NOMO-1 treated with dmso at 0.1 percent for 144 hours (cell line): ENCODE data around the gene STH.

ENCODE experiments used
- DNase-seq: peaks from one replicate; lab custom pipeline; 2025; ENCODE audit not compliant: unreplicated experiment; lab: John Stamatoyannopoulos, UW

Gene STH

DNA sequence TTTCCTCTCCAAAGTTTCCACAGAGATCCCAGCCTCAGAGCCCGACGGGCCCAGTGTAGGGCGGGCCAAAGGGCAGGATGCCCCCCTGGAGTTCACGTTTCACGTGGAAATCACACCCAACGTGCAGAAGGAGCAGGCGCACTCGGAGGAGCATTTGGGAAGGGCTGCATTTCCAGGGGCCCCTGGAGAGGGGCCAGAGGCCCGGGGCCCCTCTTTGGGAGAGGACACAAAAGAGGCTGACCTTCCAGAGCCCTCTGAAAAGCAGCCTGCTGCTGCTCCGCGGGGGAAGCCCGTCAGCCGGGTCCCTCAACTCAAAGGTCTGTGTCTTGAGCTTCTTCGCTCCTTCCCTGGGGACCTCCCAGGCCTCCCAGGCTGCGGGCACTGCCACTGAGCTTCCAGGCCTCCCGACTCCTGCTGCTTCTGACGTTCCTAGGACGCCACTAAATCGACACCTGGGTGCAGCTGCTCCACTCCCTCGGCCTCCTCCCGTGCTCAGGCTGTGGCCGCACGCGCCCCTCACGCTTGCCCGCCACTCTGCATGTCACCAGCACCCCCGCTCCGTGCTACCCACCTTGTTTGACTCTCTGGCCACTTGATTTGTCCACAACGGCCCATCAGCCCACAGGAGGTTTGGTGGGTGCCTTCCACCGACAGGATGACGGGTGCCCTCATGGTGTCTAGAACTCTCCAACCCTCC lies 15.3 kb upstream of the STH start:
- no peak for DNase-seq

DNA sequence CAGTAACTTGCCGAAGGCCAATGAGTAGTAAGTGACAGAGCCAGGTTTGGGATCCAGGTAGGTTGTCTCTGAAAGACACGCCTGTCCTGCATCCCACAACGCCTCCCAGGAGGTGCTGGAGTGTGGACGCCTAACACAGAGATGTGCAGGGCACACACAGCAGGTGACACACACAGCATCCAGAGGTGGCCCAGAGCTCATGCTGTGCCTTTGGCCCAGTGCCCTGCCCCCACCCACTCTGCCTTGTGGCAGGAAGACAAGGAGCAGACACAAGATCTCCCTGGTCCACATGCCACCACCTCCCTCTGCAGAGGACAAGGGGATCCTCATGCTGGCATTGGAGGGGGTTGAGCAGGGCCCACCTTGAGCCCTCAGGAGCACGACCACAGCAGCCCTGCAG lies 14.7 kb upstream of the STH start:
- DNase-seq = no peak

DNA sequence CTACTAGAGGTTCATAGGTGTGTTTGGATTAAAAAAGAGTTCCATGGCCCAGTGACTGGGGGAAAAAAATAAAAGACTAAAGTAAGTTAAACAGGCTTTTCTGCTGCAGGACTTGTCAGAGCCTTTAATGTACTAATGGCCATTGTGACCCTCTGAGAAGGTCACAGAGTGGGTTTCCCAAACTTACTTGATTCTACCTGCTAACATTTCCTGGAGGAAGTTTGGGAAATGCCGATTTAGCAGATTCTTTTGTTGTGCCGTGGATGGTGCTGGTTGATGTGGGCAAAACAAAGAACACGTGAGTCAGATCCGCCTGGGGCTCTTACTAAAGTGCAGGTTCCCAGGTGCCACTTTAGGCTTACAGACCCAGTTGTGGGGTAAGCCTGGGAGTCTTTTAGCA lies 13.6 kb upstream of the STH start:
- DNase-seq = no peak

DNA sequence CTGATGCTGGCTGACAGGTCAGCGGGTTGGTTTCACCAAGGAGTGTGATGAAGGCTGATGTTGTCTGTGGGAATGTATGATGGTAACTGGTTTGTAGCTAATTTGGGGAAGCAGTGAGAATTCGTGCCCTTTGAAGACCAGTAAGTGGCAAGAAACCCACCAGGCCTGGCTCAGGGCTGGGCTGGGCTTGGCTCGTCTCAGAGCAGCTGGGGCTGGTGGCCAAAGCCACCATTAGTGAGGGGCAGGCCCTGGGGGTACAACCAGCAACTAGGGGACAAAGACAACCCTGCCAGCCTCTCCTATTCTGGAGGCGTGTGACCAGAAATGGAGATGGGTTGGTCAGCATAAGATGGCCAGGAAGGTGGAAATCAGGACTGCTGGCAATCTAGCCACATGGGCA lies 13.0 kb upstream of the STH start:
- DNase-seq = no peak

DNA sequence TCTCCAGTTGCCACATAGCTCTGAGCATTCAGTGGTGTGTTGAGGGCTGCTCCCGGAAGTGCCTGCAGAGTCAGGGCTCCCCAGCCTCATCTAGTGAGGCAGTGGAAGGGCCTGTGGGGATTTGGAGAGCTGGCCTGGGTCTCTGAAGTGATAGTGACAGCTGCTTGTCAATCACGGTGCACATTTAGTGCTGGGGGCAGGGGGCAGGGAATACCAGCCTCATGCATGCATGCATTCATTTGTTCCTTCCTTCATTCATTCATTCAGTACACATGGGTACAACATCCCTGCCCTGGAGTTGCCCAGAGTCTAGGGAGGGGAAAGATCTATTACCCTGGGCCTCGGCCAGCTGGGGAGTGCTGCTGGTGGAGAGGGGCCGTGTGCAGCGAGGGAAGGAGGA lies 11.3 kb upstream of the STH start:
- no peak for DNase-seq

DNA sequence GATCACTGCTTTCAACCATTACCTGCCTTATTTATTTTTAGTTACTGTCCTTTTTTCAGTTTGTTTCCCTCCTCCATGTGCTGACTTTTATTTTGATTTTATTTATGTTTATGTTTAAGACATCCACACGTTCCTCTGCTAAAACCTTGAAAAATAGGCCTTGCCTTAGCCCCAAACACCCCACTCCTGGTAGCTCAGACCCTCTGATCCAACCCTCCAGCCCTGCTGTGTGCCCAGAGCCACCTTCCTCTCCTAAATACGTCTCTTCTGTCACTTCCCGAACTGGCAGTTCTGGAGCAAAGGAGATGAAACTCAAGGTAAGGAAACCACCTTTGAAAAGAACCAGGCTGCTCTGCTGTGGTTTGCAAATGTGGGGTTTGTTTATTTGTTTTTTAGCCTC lies 9.3 kb upstream of the STH start:
- no peak for DNase-seq

DNA sequence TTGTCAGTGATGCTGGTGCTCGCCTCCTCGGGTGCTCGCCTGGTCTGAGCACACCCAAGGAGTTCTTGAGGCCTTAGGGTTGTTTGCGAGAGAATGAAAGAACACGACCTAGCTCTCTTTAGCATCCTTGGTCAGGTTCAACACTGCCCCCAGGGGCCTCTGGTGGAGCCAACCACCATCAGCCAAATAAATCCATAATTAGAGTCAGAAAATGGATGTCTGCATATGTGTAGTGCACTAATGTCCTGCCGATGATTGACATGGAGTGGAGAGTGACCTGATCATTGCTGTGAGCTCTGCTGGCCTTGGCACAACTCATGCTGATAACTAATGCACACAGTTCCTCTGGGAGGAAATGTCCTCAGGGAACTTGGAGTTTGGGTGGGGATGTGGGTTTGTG lies 8.2 kb upstream of the STH start:
- no peak for DNase-seq

DNA sequence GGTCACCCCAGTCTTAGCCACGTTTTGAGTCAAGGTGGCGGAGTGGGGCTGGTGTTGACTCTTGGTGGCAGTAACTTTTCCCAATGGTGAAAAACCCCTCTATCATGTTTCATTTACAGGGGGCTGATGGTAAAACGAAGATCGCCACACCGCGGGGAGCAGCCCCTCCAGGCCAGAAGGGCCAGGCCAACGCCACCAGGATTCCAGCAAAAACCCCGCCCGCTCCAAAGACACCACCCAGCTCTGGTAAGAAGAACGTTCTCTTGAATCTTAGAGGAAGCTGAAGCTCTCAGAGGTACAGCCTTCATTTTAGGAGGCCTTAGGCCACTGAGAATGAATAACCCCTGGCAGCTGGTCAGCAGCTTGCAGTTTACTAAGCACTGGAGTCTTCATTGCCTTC lies 7.7 kb upstream of the STH start:
- no peak for DNase-seq

DNA sequence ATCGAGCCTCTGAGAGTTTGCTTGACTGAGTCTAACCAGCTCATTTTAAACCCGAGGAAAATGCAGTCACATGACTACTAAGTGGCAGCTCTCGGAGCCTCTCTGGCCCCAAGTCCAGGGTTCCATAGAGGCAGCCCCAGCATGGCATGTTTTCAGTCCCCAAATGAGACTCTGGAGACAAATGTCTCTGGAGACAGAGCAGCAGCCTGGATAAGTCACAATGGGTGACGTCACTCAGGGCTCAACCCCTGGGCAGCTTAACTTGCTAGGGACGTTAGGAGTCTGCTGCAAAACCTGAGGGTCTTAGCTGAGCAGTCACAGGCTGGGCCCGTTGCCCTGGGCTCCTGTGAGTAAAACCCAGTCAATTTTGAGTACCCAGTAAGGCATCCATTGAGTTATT lies 6.9 kb upstream of the STH start:
- no peak for DNase-seq

DNA sequence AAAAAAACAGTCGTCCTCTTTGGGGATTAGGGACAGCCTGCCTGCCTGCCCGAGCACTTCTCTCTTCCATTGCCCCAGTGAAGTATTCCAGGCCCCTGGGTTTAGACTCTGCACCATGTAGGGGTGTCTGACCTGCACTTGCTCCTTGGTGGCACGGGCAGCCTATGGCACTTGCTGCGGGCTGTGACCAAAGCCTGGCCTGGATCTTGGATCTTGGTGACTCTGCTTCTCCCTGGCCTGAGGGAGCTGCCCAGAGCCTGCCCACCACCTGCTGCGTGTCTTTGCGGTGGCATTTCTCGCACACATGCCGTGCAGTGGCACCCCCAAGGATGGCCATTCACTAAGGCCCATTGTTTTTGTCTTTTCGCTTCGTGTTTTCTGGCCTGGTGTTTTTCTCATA lies 6.1 kb upstream of the STH start:
- no peak for DNase-seq

DNA sequence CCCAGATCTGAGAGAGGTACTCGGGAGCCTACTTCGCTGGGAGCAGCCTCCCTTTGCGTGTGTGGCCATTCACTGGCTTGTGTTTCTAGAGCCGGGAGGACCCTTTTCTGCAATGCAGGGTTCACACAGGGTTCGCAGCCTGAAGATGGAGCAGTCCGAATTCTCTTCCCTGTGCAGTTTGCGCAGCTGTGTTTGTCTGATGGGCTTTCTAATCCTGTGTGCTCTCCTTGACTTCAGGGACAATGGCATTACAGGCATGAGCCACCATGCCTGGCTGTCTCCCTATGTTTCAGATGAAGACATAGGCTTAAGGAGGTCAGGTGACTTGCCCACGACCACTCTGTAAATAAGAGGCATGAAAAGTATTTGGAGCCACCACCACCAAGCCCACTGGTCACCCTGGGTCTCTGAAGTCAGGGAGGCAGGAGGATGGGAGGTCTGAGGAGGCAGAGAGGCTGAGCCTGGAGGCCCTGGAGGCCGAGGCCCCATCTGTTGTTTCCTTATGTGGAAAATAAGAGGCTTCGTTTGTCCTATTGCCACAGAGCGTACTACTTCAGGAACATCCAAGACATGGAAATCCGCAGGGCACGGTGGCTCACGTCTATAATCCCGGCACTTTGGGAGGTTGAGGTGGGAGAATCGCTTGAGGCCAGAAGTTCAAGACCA lies 5.0 kb upstream of the STH start:
- DNase-seq = no peak

DNA sequence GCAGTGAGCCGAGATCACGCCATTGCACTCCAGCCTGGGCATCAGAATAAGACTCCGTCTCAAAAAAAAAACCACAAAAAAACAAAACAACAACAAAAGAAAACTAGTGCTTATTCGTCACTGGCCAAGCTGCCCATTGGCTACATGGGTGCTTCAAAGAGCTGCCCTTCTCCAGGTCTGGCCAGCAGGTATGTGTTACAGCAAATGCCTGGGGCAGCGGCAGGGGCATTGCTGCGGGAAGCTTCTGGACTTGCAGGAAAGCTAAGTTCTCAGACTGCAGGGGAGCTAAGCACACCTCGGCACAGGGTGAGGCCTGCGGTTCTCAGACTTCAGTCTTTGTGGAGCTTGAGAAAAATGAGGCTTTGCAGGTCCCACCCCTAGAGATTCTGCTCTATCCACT lies 4.1 kb upstream of the STH start:
- no peak for DNase-seq

DNA sequence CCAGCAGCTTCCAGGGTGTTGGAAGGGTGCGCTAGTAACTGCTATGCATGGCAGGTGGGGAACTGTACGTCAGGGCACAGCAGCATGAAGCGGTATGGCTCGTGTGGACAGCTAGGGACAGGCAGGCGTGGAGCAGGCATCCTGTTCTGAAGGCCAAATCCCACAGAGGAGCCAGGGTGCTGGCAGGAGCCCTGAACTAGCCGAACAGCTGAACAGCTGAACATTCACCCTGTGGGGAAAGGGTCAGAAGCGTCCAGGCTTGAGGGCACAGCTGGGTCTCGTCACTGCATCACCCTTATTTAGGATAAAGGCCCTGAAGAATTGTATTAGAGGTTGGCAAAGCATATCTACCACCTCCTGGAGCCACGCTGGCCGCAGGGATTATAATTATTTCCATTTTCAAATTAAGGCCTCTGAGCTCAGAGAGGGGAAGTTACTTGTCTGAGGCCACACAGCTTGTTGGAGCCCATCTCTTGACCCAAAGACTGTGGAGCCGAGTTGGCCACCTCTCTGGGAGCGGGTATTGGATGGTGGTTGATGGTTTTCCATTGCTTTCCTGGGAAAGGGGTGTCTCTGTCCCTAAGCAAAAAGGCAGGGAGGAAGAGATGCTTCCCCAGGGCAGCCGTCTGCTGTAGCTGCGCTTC lies 3.3 kb upstream of the STH start:
- DNase-seq = no peak

DNA sequence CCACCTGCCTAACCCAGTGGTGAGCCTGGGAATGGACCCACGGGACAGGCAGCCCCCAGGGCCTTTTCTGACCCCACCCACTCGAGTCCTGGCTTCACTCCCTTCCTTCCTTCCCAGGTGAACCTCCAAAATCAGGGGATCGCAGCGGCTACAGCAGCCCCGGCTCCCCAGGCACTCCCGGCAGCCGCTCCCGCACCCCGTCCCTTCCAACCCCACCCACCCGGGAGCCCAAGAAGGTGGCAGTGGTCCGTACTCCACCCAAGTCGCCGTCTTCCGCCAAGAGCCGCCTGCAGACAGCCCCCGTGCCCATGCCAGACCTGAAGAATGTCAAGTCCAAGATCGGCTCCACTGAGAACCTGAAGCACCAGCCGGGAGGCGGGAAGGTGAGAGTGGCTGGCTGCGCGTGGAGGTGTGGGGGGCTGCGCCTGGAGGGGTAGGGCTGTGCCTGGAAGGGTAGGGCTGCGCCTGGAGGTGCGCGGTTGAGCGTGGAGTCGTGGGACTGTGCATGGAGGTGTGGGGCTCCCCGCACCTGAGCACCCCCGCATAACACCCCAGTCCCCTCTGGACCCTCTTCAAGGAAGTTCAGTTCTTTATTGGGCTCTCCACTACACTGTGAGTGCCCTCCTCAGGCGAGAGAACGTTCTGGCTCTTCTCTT lies 2.6 kb upstream of the STH start:
- no peak for DNase-seq

DNA sequence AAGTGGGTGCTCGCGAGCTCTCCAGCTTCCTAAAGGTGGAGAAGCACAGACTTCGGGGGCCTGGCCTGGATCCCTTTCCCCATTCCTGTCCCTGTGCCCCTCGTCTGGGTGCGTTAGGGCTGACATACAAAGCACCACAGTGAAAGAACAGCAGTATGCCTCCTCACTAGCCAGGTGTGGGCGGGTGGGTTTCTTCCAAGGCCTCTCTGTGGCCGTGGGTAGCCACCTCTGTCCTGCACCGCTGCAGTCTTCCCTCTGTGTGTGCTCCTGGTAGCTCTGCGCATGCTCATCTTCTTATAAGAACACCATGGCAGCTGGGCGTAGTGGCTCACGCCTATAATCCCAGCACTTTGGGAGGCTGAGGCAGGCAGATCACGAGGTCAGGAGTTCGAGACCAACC lies 1.9 kb upstream of the STH start:
- DNase-seq = no peak

DNA sequence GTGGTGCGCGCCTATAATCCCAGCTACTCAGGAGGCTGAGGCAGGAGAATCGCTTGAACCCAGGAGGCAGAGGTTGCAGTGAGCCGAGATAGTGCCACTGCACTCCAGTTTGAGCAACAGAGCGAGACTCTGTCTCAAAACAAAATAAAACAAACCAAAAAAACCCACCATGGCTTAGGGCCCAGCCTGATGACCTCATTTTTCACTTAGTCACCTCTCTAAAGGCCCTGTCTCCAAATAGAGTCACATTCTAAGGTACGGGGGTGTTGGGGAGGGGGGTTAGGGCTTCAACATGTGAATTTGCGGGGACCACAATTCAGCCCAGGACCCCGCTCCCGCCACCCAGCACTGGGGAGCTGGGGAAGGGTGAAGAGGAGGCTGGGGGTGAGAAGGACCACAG lies 1.4 kb upstream of the STH start:
- no peak for DNase-seq

DNA sequence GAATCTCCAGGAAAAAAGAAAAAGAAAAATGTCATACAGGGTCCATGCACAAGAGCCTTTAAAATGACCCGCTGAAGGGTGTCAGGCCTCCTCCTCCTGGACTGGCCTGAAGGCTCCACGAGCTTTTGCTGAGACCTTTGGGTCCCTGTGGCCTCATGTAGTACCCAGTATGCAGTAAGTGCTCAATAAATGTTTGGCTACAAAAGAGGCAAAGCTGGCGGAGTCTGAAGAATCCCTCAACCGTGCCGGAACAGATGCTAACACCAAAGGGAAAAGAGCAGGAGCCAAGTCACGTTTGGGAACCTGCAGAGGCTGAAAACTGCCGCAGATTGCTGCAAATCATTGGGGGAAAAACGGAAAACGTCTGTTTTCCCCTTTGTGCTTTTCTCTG lies 845 bp downstream of the STH start:
- no peak for DNase-seq

DNA sequence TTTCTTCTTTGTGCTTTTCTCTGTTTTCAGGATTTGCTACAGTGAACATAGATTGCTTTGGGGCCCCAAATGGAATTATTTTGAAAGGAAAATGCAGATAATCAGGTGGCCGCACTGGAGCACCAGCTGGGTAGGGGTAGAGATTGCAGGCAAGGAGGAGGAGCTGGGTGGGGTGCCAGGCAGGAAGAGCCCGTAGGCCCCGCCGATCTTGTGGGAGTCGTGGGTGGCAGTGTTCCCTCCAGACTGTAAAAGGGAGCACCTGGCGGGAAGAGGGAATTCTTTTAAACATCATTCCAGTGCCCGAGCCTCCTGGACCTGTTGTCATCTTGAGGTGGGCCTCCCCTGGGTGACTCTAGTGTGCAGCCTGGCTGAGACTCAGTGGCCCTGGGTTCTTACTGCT lies 1.2 kb downstream of the STH start:
- DNase-seq = no peak

DNA sequence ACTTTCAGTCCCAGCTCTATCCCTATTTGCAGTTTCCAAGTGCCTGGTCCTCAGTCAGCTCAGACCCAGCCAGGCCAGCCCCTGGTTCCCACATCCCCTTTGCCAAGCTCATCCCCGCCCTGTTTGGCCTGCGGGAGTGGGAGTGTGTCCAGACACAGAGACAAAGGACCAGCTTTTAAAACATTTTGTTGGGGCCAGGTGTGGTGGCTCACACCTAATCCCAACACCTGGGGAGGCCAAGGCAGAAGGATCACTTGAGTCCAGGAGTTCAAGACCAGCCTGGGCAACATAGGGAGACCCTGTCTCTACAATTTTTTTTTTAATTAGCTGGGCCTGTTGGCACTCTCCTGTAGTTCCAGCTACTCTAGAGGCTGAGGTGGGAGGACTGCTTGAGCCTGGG lies 1.7 kb downstream of the STH start:
- no peak for DNase-seq

DNA sequence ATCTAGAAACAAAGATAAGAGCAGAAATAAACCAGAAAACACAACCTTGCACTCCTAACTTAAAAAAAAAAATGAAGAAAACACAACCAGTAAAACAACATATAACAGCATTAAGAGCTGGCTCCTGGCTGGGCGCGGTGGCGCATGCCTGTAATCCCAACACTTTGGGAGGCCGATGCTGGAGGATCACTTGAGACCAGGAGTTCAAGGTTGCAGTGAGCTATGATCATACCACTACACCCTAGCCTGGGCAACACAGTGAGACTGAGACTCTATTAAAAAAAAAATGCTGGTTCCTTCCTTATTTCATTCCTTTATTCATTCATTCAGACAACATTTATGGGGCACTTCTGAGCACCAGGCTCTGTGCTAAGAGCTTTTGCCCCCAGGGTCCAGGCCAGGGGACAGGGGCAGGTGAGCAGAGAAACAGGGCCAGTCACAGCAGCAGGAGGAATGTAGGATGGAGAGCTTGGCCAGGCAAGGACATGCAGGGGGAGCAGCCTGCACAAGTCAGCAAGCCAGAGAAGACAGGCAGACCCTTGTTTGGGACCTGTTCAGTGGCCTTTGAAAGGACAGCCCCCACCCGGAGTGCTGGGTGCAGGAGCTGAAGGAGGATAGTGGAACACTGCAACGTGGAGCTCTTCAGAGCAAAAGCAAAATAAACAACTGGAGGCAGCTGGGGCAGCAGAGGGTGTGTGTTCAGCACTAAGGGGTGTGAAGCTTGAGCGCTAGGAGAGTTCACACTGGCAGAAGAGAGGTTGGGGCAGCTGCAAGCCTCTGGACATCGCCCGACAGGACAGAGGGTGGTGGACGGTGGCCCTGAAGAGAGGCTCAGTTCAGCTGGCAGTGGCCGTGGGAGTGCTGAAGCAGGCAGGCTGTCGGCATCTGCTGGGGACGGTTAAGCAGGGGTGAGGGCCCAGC lies 2.6 kb downstream of the STH start:
- DNase-seq = no peak

DNA sequence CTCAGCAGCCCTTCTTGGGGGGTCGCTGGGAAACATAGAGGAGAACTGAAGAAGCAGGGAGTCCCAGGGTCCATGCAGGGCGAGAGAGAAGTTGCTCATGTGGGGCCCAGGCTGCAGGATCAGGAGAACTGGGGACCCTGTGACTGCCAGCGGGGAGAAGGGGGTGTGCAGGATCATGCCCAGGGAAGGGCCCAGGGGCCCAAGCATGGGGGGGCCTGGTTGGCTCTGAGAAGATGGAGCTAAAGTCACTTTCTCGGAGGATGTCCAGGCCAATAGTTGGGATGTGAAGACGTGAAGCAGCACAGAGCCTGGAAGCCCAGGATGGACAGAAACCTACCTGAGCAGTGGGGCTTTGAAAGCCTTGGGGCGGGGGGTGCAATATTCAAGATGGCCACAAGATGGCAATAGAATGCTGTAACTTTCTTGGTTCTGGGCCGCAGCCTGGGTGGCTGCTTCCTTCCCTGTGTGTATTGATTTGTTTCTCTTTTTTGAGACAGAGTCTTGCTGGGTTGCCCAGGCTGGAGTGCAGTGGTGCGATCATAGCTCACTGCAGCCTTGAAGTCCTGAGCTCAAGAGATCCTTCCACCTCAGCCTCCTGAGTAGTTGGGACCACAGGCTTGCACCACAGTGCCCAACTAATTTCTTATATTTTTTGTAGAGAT lies 3.4 kb downstream of the STH start:
- DNase-seq = peak; percentile 40
